ENCODE measurements around the gene RASEF. TPM values are rescaled to one million over a fixed set of nuclear protein-coding genes. Genes with fewer than 3 reads are reported as not detected.
"Not testable (repeated sequence)": the region's sequence is repeated elsewhere in the genome, so short reads cannot be mapped to it uniquely, and the experiment has no call there.

Gene RASEF
- total RNA-seq, 1 donor from 2014 or later, result 0.16 TPM

- intact Hi-C loops (cut with DNase I), result loop anchor here (10.0 kb wide), 1 partner anchor 55 kb away; no protein-coding TSS in a partner anchor
- DNase-seq (ENCODE audit: low spot score), result no peak
Observed at GRCh38 chr9:82989929-82990328, 73.0 kb downstream of the RASEF start.

GRCh38 chr9:82988488-82988887 lies 74.5 kb downstream of the RASEF start:
- intact Hi-C loops (cut with DNase I), result loop anchor here (10.0 kb wide), 1 partner anchor 56 kb away; no protein-coding TSS in a partner anchor

GRCh38 chr9:82987370-82988189 lies 75.4 kb downstream of the RASEF start:
- intact Hi-C loops (cut with DNase I), result loop anchor here (10.0 kb wide), 1 partner anchor 57 kb away; no protein-coding TSS in a partner anchor
- DNase-seq (ENCODE audit: low spot score), result no peak

More at GRCh38 chr9:82988488-82988887, 74.5 kb downstream of the RASEF start:
- no peak for DNase-seq (ENCODE audit: low spot score)

- intact Hi-C loops (cut with DNase I), result loop anchor here (10.0 kb wide), 1 partner anchor 63 kb away; no protein-coding TSS in a partner anchor
- no peak for DNase-seq (ENCODE audit: low spot score)
Observed at GRCh38 chr9:82981552-82981951, 81.4 kb downstream of the RASEF start.

GRCh38 chr9:82975176-82975575 lies 87.8 kb downstream of the RASEF start:
- intact Hi-C loops (cut with DNase I), result no loop called here
- no peak for DNase-seq (ENCODE audit: low spot score)

GRCh38 chr9:82972446-82972845 lies 90.5 kb downstream of the RASEF start:
- intact Hi-C loops (cut with DNase I), result no loop called here
- DNase-seq (ENCODE audit: low spot score), result no peak

GRCh38 chr9:82970359-82970758 lies 92.6 kb downstream of the RASEF start:
- no peak for DNase-seq (ENCODE audit: low spot score)
- intact Hi-C loops (cut with DNase I), result no loop called here

- intact Hi-C loops (cut with DNase I), result loop anchor here (10.0 kb wide), 1 partner anchor 434 kb away; no protein-coding TSS in a partner anchor
- DNase-seq (ENCODE audit: low spot score), result no peak
Observed at GRCh38 chr9:82969291-82969690, 93.7 kb downstream of the RASEF start.

- no peak for DNase-seq (ENCODE audit: low spot score)
- intact Hi-C loops (cut with DNase I), result loop anchor here (10.0 kb wide), 1 partner anchor 434 kb away; no protein-coding TSS in a partner anchor
Observed at GRCh38 chr9:82968816-82969215, 94.1 kb downstream of the RASEF start.

GRCh38 chr9:82968388-82968787 lies 94.6 kb downstream of the RASEF start:
- intact Hi-C loops (cut with DNase I), result loop anchor here (10.0 kb wide), 1 partner anchor 434 kb away; no protein-coding TSS in a partner anchor
- DNase-seq (ENCODE audit: low spot score), result no peak

GRCh38 chr9:82961504-82962125 lies 101.3 kb downstream of the RASEF start:
- DNase-seq (ENCODE audit: low spot score), result no peak
- intact Hi-C loops (cut with DNase I), result loop anchor here (10.0 kb wide), 1 partner anchor 427 kb away; no protein-coding TSS in a partner anchor

- DNase-seq (ENCODE audit: low spot score), result no peak
- intact Hi-C loops (cut with DNase I), result no loop called here
Observed at GRCh38 chr9:82957529-82958379, 105.2 kb downstream of the RASEF start.

- intact Hi-C loops (cut with DNase I), result no loop called here
- DNase-seq (ENCODE audit: low spot score), result no peak
Observed at GRCh38 chr9:82949203-82949602, 113.7 kb downstream of the RASEF start.

- no peak for DNase-seq (ENCODE audit: low spot score)
- intact Hi-C loops (cut with DNase I), result no loop called here
Observed at GRCh38 chr9:82940376-82940775, 122.6 kb downstream of the RASEF start.

GRCh38 chr9:82939451-82939850 lies 123.5 kb downstream of the RASEF start:
- no peak for DNase-seq (ENCODE audit: low spot score)
- intact Hi-C loops (cut with DNase I), result no loop called here

- intact Hi-C loops (cut with DNase I), result no loop called here
- no peak for DNase-seq (ENCODE audit: low spot score)
Observed at GRCh38 chr9:82938426-82939218, 124.3 kb downstream of the RASEF start.

GRCh38 chr9:82936561-82936960 lies 126.4 kb downstream of the RASEF start:
- intact Hi-C loops (cut with DNase I); DNase-seq (ENCODE audit: low spot score): not testable (repeated sequence)

- DNase-seq (ENCODE audit: low spot score), result no peak
- intact Hi-C loops (cut with DNase I), result no loop called here
Observed at GRCh38 chr9:82934949-82935348, 128.0 kb downstream of the RASEF start.

GRCh38 chr9:82934025-82934424 lies 128.9 kb downstream of the RASEF start:
- DNase-seq (ENCODE audit: low spot score); intact Hi-C loops (cut with DNase I): not testable (repeated sequence)
